VCaP (cell line): ENCODE data around the gene TRIM26.

Source experiments
- H3K27ac ChIP-seq: fragments of 450-650 bp; 2 replicates; pipeline ENCODE4 v1.5.1; 2017
- TF ChIP-seq, protein P1 (sequence below): fragments of 450-650 bp; conservative IDR thresholded peaks from 2 replicates; pipeline ENCODE4 v1.5.1; 2017; ENCODE audit warnings: mild to moderate bottlenecking, moderate library complexity

Gene TRIM26

DNA sequence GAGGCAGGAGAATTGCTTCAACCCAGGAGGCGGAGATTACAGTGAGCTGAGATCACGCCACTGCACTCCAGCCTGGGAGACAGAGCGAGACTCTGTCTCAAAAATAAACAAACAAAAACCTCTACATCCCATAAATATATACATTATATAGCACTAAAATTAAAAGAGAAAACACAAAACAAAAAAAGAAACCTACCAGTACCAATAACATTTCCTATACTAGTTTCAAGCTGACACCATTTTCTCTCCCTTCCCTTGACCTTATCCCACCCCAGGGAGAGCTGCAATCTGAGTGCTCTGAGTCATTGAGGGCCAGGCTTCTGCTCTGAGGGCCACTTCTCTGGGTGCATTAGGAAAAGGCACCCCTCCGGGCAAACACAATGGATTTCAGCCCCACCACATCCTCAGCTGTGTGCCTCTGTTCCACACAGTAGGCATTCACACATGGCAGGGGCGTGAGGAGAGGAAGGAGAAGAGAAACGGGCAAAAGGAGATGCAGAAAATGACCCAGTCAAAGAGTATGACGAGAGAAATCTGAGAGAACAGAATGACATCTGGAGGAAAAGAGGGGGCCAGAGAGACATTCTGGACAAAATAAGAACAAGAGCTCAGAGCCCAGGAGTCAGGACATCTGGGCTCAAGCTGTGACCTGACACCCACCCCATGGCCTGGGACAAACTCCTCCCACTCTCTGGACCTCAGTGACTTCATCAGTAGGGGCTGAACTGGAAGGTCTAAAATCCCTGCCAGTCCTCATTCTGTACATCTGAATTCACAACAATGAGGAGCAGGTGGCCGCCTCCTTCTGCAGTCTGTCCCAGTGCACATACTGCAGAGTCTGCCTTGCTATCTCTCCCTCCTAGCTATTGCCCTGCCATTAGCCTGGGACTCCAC, 18.2 kb downstream of the TRIM26 start:
- TF ChIP-seq, protein P1, sequence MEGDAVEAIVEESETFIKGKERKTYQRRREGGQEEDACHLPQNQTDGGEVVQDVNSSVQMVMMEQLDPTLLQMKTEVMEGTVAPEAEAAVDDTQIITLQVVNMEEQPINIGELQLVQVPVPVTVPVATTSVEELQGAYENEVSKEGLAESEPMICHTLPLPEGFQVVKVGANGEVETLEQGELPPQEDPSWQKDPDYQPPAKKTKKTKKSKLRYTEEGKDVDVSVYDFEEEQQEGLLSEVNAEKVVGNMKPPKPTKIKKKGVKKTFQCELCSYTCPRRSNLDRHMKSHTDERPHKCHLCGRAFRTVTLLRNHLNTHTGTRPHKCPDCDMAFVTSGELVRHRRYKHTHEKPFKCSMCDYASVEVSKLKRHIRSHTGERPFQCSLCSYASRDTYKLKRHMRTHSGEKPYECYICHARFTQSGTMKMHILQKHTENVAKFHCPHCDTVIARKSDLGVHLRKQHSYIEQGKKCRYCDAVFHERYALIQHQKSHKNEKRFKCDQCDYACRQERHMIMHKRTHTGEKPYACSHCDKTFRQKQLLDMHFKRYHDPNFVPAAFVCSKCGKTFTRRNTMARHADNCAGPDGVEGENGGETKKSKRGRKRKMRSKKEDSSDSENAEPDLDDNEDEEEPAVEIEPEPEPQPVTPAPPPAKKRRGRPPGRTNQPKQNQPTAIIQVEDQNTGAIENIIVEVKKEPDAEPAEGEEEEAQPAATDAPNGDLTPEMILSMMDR, result no peak
- H3K27ac ChIP-seq, result no peak overlapping the region

GRCh38 chr6:30192076-30192475, 21.1 kb downstream of the TRIM26 start:
- TF ChIP-seq, protein P1, result no peak
- H3K27ac ChIP-seq, result no peak overlapping the region

DNA sequence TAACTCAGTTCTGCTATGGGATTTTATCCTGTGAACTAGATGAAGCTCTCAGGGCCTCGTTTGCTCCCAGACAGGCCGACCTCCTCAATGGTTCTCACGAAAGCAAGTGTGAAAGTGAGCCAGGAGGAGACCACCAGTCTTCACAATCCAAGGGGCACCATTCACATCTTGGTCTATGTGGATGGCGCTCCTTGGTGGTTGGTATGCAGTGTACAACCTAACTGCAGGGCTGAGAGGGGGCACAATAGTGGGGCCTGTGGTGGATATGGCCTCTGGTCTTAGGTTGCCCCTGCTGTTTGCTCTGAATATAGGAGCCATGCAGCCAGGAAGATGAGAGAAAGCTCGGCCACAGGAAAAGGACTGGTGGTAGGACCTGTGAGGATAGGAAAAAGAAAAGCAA, 24.7 kb downstream of the TRIM26 start:
- no peak overlapping the region for H3K27ac ChIP-seq
- TF ChIP-seq, protein P1, result no peak

DNA sequence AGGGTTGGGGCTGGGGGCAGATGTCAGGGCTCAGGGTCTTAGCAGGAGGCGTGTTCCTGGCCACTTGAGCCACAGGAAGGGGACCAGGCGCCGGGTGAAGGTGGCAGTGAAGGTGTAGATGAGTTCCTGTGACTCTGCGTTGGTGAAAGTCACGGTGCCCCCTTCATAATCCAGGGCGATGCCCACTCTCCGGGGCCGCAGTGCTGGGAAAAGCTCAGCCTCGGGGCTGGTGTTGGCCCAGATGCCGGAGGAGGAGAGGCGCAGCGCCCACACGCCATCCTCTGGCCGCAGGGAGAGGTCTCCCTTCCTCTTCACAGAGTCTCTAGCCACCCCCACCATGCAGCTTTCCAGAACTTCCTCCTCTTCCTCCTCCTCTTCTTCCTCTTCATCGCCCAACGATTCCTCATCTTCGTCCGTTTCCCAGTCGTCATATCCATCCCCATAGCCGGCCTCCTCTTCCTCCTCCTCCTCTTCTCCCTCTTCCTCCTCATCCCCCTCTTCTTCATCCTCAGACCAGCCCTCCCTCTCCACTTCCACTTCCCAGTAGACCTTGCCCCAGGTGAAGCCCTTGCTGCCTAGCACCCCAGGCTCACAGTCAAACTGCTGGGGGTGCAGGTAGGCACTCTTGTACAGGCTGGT, 27.2 kb downstream of the TRIM26 start:
- TF ChIP-seq, protein P1, result no peak
- no peak overlapping the region for H3K27ac ChIP-seq

DNA sequence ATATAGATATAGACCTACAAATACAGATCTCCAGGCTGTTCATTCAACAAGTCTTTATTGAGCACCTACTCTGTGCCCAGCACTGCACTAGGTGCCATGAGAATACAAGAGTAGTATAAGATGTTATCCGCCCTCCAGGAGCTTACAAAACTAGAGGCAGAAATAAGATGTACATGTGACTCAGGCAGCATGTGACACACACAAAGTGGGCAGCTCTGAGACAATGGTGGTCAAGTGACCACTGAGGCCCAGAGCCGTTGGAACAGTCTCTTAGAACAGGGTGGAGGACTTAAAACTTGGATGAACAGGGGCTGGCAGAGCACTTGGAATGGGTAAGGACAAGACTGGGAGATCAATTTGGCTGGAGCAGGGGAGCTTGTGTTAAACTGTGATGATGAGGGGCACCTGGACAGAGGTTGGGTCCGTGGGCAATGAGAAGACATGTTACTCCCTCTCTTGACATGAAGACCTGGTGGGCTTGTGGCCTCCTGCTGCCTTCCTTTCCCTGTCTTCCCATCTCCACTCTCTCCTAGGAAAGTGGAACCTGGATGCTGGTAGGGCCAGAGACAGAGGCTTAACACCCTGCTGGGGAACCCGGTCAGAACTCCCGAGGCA, 28.7 kb downstream of the TRIM26 start:
- no peak overlapping the region for H3K27ac ChIP-seq
- TF ChIP-seq, protein P1, result no peak

- TF ChIP-seq, protein P1, result no peak
- no peak overlapping the region for H3K27ac ChIP-seq
These were observed 33.1 kb downstream of the TRIM26 start for GRCh38 chr6:30180145-30180544.

DNA sequence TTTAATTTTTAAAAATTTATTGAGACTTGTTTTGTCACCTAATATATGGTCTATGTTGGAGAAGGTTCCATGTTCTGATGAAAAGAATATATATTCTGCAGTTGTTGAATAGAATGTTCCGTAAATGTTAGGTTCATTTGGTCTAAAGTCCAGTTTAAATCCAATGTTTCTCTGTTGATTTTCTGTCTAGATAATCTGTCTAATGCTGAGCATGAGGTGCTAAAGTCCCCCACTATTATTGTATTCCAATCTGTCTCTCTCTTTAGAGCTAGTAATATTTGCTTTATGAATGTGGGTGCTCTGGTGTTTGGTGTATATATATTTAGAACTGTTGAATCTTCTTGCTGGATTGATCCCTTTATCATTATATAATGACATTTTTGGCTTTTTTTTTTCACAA, 34.4 kb downstream of the TRIM26 start:
- TF ChIP-seq, protein P1, result no peak
- no peak overlapping the region for H3K27ac ChIP-seq
